SK-N-MC (cell line): ENCODE data around the gene HUNK.
"Not testable (repeated sequence)": the region's sequence is repeated elsewhere in the genome, so short reads cannot be mapped to it uniquely, and the experiment has no call there.

ENCODE experiments used
- DNase-seq: peaks from one replicate; pipeline ENCODE4 v3.0.0-alpha.2; 2011; ENCODE audit warnings: low read depth, low spot score
- H3K27ac ChIP-seq: fragments of 200-600 bp; sonication (generic); 2 replicates; pipeline ENCODE4 v1.5.1; 2016; ENCODE audit warnings: mixed run types
- H3K36me3 ChIP-seq: fragments of 200-600 bp; sonication (generic); 2 replicates; pipeline ENCODE4 v1.6.1; 2017; ENCODE audit warnings: antibody characterized with exemption, low read length, mixed read lengths; ENCODE audit not compliant: insufficient read depth
- H3K4me3 ChIP-seq: fragments of 200-600 bp; sonication (generic); 2 replicates; pipeline ENCODE4 v1.5.1; 2016
- H3K9ac ChIP-seq: fragments of 200-600 bp; sonication (generic); 2 replicates; pipeline ENCODE4 v1.8.0; 2017; ENCODE audit warnings: mixed run types, mixed read lengths; ENCODE audit not compliant: insufficient read length
- H3K9me3 ChIP-seq: fragments of 200-600 bp; sonication (generic); 2 replicates; pipeline ENCODE4 v1.6.1; 2017; ENCODE audit warnings: low read depth, mild to moderate bottlenecking, antibody characterized with exemption, low read length, moderate library complexity, mixed read lengths
- EZH2 ChIP-seq: fragments of 200-600 bp; sonication (generic); IDR thresholded peaks from one replicate; pipeline ENCODE4 v1.6.1; 2017; ENCODE audit warnings: antibody characterized with exemption
- FOXP2 ChIP-seq: optimal IDR thresholded peaks from 2 replicates; pipeline ENCODE3; 2011; ENCODE audit warnings: mild to moderate bottlenecking, moderate library complexity; ENCODE audit not compliant: insufficient read depth; ENCODE audit errors: extremely low read length, control extremely low read depth
- POLR2AphosphoS5 ChIP-seq: IDR thresholded peaks from 2 replicates; pipeline ENCODE4 v1.6.1; 2012; ENCODE audit warnings: mild to moderate bottlenecking, low read depth, low read length, borderline replicate concordance

Gene HUNK

DNA sequence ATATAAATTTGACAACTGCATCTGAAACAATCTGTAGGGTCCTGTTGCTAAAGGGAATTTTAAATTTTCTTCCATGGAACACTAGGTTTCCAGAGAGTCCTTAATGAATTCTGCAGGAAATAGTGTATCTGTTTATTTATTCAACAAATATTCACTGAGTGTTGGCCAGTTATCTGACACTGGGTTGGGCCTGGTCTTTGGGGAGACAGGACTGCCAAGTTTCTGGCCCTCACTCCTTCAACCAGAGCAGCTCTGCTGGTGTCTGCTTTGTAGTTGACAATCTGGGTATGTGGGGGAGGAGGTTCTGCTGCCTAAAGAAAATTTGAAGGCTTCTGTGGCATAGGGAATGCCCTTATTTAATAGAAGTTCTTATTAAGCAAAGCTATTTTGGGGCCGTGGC is 26.1 kb upstream of the HUNK start:
- DNase-seq = no peak
- Histone ChIP-seq H3K9me3 (no peaks in the 10 kb centered on the region), H3K4me3 (no peak overlapping the region), H3K27ac (no peak overlapping the region), H3K9ac (no peak overlapping the region), H3K36me3 (no peaks in the 10 kb centered on the region)
- TF ChIP-seq POLR2AphosphoS5 = no peak
- no peak for TF ChIP-seq EZH2
- no peak for TF ChIP-seq FOXP2

DNA sequence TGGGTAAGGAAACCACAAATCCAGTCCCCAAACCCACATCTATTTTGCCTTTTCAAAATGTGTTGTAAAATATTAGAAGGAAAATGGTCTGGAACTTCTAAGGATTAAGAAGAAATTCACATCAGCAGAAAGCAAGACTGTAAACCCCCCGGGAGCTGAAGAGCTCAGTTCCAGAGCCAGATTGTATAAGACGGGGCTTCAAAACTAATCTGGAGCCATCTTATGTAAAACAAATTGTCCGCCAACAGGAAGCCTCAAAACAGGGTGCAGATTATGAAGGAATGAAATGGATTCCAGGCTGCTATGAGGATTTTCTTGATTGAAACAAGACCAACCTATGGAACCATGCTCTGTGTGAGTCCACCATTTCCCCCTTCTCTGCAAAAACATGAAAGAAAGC is 25.1 kb upstream of the HUNK start:
- Histone ChIP-seq H3K36me3 (no peaks in the 10 kb centered on the region), H3K9ac (no peak overlapping the region), H3K27ac (no peak overlapping the region), H3K9me3 (no peaks in the 10 kb centered on the region), H3K4me3 (no peak overlapping the region)
- TF ChIP-seq FOXP2 = no peak
- TF ChIP-seq POLR2AphosphoS5 = no peak
- no peak for DNase-seq

DNA sequence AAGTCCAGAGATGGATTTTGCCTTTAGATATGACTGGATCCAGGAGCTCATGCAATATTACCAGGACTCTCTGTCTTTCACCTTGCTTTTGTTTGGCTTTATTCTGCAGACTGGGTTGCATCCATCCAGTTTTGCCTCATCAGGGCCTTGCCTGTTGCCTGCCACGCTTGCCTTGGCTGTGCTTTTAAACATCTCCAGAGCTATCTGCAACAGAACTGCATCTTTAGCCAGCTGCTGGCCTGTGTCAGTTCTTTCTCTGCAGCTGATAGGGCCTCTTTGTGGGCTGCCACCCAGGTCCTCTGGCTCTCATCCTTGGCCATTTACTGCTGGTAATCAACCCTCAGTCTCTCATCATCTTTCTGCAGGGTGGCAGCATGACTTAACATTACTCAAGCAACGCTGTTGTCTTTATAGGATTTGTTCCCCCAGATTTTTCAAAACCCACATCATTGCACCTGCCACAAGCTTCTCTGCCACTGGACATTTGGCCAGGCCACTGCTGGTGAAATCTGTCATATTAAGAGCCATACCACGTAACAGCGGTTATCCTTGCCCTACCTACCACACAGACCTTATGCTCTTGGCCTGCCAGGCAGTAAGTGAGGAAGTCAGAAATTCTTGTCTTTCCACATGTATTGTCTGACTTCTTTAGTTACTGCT is 24.4 kb upstream of the HUNK start:
- TF ChIP-seq EZH2 = no peak
- TF ChIP-seq FOXP2 = no peak
- no peak for TF ChIP-seq POLR2AphosphoS5
- Histone ChIP-seq H3K9ac (no peak overlapping the region), H3K27ac (no peak overlapping the region), H3K36me3 (no peaks in the 10 kb centered on the region), H3K9me3 (no peaks in the 10 kb centered on the region), H3K4me3 (no peak overlapping the region)
- no peak for DNase-seq

DNA sequence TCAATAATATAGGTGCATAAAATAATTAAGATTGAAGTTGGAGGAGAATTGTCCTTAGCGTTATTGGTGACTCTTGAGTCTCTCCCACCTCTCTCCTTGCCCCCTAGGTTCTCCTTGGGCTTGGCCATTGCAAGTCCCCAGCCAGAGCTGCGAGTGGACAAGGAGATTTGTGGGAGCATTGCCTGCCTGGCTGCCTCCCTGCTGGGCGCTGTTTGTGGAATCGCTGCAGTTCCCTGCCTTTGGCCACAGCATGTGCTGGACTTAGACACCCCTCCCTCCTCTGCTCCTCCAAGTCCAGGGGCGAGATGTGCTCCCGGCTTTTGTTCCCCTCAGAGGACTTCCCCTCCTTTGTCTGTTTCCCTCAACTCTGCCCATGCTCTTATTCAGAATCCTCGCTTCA is 21.9 kb upstream of the HUNK start:
- DNase-seq = no peak

DNA sequence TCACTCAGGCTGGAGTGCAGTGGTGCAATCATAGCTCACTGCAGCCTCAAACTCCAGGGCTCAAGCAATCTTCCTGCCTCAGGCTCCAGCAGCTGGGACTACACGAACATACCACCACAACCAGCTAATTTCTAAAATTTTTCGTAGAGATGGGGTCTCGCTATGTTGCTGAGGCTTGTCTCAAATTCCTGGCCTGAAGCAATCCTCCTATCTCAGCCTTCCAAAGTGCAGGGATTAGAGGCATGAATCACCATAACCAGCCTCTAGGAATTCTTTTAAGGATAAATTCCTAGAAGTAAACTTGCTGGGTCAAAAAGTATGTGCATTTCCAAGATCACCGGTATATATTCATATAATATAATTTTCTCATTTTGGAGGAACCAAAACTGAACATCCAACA is 17.6 kb upstream of the HUNK start:
- no peaks in the 10 kb centered on the region for H3K36me3 ChIP-seq
- no peak overlapping the region for H3K27ac ChIP-seq
- no peaks in the 10 kb centered on the region for H3K9me3 ChIP-seq
- TF ChIP-seq FOXP2 (no peak), EZH2 (no peak), POLR2AphosphoS5 (no peak)
- H3K9ac ChIP-seq = no peak overlapping the region
- no peak overlapping the region for H3K4me3 ChIP-seq
- no peak for DNase-seq

More for the DNA sequence above, 21.9 kb upstream of the HUNK start:
- Histone ChIP-seq H3K4me3 (no peak overlapping the region), H3K9me3 (no peaks in the 10 kb centered on the region), H3K27ac (no peak overlapping the region), H3K9ac (no peak overlapping the region), H3K36me3 (no peaks in the 10 kb centered on the region)
- TF ChIP-seq FOXP2 (no peak), POLR2AphosphoS5 (no peak), EZH2 (no peak)

DNA sequence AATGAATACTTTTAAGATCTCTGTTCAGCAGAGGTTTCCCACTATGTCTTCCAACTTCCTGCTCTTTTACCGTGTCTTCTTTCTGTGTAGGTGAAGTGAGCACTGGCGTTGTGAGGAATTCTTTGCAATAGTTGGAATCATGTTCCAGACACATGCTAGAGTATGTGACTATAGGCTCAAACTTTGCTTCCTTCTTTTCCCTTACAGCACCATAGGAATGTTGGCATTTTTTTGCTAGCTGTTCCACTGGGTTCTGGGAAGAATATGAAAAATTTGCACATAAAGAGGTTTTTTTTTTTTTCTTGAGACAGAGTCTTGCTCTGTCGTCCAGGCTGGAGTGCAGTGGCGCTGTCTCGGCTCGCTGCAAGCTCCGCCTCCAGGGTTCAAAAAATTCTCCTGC is 15.7 kb upstream of the HUNK start:
- Histone ChIP-seq H3K9ac (no peak overlapping the region), H3K4me3 (no peak overlapping the region), H3K36me3 (no peaks in the 10 kb centered on the region), H3K27ac (no peak overlapping the region), H3K9me3 (no peaks in the 10 kb centered on the region)
- no peak for DNase-seq
- TF ChIP-seq POLR2AphosphoS5 (no peak), FOXP2 (no peak), EZH2 (no peak)

DNA sequence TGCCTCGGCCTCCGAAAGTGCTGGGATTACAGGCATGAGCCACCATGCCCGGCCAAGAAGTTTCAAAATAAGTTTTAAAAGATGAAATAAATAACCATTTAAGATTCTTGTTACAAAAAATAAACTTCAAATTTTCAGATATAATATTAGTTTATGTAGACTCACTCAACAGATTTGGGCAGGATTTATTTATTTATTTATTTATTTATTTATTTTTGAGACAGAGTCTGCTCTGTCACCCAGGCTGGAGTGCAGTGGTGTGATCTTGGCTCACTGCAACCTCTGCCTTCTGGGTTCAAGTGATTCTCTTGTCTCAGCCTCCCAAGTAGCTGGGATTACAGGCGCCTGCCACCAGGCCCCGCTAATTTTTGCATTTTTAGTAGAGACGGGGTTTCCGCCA is 15.2 kb upstream of the HUNK start:
- not testable (repeated sequence) for DNase-seq, H3K9me3 ChIP-seq, H3K36me3 ChIP-seq, H3K9ac ChIP-seq, H3K27ac ChIP-seq, H3K4me3 ChIP-seq

DNA sequence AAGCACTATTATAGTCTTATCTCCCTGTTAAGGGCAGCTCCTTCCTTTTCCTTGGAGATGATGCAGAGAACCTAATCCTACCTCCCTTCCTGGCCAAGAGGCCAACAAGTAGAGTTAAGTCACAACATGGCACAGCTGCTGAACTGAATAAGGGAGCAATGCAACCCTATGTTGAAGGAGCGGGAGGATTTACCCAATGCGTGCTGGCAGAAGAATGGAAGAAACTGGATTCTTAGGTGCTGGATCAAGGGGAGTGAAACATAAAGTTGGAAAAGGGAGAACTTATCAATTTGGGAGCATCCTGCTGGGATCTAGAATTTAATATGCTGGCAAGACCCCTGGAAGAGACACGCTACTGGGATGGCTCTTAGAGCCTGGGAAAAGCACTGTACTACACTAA is 12.0 kb upstream of the HUNK start:
- no peak for TF ChIP-seq FOXP2
- DNase-seq = no peak
- Histone ChIP-seq H3K27ac (no peak overlapping the region), H3K9ac (no peak overlapping the region), H3K9me3 (no peaks in the 10 kb centered on the region), H3K4me3 (no peak overlapping the region), H3K36me3 (no peaks in the 10 kb centered on the region)

DNA sequence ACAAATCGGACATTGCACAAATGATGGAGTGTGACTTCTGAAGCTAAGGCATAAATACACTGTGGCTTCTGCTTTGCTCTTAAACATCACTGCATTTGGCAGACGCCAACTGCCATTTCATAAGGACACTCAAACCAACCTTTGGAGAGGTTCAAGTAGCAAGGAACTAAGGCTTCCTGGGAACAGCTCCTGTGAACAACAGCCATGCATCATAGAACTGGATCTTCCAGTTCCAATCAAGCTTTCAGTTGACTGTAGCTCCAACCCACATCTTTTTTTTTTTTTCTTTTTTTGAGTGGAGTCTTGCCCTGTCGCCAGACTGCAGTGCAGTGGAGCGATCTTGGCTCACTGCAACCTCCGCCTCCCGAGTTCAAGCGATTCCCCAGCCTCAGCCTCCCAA is 10.7 kb upstream of the HUNK start:
- Histone ChIP-seq H3K9me3 (no peaks in the 10 kb centered on the region), H3K27ac (no peak overlapping the region), H3K9ac (no peak overlapping the region), H3K36me3 (no peaks in the 10 kb centered on the region), H3K4me3 (no peak overlapping the region)
- DNase-seq = no peak
- no peak for TF ChIP-seq POLR2AphosphoS5
